ENCODE measurements around the gene RIT2.

RIT2 gene

DNA sequence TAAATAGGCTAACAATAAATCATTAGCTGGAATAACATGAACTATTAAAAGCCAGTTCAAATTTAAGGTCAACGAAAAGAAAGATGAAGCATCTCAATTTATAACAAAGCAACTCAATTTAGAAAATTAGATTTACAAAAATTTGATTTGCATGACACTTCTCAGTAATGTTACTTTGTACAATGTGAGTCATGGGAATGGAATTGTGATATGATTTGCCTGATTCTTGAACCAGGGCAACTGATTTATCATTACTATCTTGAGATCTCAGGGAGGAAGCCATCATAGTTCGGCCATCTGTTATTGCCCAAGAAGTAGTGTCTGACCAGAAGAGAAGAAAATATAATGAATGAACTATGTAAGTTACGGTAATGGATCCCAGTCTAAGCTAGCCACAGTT lies 193.1 kb downstream of the RIT2 start:
- DNase-seq = no peak

DNA sequence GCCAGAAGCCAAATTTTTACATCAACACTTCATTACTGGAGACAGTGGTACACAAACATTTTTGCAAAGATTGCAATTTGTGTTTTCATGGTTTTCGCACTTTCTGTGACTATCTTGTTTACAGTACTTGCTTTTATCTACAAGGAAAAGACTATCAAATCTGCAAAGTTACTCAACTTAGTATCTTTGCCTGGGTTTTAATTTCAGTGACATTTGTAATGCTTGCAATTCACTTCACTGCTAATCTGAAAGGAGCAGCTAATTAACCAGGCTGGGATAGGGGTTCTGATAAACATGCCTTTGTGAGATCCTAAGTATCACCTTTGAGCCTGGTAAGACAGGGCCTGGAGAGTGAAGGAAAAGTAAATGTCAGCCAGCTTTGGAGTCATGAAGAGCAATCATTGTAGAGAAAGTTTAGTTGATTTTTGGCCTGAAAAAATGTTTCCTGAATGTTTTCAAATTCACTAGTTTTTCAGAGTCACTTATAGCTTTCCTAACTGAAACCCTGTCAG lies 194.2 kb downstream of the RIT2 start:
- DNase-seq = no peak

DNA sequence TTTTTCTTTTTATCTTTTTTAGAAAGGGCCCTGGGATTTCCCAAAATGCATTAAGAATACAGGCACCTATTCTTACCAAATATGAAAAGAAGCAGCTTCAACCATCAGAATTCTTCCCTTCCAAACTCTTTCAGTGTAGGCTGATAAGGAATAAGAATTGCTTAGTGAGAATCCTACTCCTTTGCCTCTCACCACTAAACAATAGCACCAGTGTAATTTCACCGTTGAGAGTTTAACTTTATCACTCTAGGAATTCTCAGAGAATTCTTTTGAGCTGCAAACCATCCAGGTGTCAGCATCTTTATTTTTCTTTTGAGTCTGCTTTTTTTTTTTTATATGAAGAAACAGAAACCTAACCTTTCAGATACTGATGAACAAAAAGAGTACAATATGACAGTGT lies 194.9 kb downstream of the RIT2 start:
- no peak for DNase-seq

DNA sequence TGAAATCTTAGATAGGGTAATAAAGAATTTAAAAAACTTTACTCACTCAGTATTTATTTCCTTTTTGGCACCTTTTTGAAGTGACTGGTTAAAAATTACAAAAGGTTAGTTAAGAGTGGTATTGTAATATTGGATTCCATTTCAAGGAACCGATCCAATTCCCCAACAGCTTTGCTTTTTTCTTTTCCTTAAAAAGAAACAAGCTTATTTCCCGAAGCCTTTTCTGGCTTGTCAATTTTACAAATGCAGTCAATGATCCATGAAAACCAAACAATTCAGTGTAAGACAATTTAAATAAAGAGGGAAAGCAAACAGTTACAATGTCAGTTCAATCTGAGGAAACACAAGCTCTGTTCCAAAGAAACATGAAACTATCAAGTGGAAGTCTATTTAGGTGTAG lies 200.2 kb downstream of the RIT2 start:
- DNase-seq = no peak

DNA sequence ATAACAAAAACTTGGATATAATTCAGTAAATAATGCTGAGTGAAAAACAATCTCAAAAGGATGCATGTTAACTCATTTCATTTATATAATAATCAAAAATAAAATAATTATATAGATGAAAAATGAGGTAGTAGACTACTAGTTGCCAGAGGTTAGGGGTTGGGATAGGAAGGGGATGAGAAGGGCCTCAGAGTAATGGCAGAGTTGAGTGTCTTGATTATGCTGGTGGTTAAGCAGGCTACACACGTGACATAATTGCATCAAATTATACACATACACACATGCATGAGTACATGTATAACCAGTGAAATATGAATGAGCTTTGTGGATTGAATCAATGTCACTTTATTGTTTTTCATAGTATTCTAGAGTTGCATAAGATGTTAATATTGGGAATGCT lies 201.0 kb downstream of the RIT2 start:
- no peak for DNase-seq

DNA sequence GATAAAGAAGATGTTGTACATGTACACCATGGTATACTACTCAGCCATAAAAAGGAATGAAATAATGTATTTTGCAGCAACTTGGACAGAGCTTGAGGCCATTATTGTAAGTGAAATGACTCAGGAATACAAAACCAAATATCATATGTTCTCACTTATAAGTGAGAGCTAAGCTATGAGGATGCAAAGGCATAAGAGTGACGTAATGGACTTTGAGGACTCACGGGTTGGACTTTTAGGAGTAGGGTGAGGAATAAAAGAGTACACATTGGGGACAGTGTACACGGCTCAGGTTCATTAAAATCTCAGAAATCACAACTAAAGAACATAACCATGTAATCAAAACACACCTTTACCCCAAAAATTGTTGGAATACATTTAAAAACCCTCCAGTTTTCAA lies 206.4 kb downstream of the RIT2 start:
- no peak for DNase-seq

DNA sequence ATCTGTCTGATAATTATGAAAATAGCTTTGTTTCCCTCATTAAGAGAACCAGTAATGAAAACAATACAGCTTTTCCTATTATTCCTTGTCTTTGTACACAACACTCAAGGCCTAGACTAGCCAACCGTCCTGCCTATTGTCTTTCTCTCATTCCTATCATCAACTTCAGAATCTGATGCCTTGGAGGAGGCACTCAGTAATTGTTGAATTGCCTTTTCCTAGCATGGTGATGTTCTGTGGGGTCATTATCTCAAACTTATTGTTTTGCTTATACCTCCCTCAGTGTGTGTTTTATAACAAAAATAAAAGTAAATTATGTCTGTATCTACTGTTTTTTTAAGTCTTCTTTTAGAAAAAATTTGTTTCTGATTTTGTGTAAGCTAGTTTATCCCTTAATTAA lies 208.7 kb downstream of the RIT2 start:
- DNase-seq = no peak

DNA sequence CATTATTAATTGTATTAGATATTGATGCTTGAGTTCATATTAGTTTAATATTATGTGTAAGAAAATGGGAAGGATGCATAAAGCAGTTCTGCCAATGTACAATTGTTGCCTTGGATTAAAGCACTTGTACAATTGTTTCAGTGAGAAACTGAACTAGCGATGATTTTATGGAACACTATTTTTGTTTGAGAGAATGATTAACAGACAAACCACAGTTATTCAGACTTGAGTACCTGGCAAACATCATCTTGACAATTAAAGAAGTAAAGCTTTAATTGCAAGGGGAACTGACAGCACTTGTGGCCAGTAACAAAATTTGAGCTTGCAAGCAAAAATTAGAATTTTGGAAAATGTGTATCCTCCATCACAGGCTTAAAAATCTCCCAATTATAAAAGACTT lies 214.3 kb downstream of the RIT2 start:
- no peak for DNase-seq

DNA sequence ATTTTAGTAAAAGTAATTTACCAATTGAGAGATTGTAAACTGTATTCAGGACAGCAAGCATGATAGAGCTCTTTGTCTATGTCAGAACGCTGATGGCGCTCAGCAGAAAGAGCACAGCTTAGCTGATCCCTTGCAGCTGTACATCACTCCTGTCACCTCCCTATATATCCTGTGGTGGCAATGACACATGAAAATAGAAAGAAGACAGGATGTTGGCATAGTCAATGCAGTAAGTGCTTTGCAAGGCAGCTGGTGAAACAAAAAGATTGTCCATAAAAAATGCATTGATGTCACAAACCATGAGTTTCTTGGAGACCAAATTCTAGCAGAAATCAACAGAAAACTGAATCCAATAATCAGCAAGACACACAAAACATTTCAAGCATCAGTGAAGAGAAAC lies 221.5 kb downstream of the RIT2 start:
- DNase-seq = no peak

DNA sequence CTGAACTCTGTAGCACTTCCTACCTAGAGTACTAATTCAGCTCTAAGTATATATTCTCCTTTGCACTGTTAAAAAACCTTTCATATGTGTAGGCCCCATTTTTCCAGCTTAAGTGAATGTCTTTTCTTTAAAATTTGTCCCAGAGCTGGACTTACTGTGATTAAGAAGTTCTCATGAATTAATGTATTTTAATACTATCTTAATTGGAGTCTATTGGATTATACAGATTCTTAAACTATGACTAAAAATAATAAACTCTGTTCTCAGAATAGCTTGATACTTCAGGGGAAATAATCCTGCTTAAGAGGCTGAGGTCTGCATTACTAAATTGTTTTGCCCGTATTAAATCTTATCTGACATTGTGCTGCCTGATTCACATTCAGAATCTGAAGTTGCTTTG lies 223.3 kb downstream of the RIT2 start:
- DNase-seq = no peak

DNA sequence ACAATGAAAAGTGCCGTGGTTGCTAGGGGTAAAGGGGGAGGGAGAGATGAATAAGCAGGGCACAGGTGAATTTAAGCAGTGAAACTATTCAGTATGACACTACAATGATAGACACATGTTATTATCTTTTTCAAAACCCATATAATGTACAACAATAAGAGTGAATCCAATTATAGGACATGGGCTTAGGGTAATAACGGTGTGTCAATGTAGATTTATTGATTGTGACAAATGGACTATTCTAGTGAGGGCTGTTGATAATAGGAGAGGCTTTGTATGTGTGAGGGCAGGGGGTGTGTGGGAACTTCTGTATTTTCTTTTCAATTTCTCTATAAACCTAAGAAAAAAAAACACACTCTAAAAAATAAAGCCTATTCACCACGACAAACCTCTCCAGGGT lies 223.8 kb downstream of the RIT2 start:
- DNase-seq = no peak

DNA sequence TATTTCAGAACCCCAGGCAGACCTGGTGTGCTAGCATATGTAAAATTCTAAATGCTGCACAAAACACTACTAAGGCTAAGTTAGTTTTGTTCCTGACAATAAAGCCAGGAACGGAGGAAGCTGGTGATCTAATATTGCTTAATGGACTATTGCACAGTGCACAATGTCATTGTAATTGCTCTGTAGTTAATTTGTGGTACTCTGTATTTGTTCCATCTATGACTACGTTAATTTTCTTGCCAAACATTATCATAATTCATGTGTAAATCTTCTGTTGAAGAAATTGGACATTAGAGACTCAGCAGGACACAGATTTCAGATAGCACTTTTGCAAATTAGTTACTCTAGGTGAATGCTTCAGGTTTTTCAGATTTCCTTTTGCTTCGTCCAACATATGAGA lies 232.3 kb downstream of the RIT2 start:
- DNase-seq = no peak

DNA sequence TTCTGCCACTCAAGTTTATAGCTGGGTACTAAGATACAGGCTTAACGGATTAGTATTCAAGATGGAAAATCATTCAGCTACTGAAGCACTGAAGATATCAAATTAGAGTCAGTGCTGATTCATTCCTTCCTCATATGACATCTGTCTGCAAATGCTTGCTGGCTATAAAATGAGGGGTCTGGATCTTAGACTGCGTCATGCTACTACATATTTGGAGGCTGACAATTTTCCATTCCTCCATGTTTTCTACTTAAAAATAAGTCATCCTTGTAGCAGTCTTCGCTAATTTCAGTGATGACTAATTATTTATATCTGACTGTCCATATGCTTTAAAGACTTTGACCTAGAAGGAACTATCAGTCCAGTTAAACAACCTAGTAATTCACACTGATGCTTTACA lies 233.4 kb downstream of the RIT2 start:
- no peak for DNase-seq

DNA sequence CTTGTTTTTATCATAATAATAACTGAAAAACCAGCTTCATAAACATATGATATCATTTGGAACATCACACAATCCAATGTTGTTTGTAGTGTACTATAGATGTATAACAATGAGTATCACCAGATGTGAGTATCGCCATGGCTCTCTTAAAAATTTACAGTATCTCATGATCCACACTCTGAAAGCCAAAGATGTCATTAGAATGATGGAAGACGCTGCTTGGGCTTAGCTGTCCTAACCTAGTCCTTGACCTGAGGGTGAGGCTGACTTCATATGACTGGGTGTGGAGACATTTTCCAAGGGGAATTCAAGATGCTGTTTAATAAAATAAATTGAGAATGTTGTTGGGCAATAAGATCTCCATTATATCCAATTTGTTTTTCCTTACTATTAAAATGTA lies 242.6 kb downstream of the RIT2 start:
- no peak for DNase-seq

DNA sequence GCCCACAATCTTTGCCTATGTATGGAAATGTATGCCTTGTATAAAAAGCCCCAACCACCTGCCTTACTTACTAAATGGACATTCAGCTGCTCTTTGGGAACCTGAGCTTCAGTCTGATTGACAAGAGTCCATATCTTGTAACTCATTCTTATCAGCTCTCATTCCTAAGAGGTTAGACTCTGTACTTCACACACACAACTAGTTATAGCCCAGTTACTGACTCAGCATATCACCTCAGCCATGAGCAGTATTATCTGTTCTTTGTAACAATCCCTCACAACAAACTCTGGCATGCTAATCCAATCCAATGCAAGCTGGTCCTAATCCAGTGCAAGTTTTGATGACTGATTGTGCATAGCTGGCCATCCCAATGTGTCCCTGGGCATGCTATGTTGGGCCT lies 250.6 kb downstream of the RIT2 start:
- no peak for DNase-seq

DNA sequence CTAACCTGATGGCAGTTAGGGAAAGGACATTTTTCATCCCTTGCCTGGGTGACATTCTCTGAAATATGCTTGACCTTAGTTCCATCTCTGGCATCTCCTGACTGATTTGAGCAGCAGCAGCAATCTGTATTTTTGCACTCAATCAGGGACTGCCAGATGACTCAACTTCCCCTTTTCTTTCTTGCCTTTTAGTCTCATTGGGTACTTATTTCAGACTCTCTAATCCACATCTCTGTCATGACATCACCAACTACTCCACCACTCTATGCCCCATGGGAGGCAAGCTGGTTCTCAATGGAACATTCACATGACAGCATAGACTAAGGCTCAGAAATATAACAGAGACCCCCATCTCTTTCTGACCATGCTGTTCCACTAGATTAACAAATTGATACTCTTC lies 254.2 kb downstream of the RIT2 start:
- DNase-seq = peak; percentile 32

DNA sequence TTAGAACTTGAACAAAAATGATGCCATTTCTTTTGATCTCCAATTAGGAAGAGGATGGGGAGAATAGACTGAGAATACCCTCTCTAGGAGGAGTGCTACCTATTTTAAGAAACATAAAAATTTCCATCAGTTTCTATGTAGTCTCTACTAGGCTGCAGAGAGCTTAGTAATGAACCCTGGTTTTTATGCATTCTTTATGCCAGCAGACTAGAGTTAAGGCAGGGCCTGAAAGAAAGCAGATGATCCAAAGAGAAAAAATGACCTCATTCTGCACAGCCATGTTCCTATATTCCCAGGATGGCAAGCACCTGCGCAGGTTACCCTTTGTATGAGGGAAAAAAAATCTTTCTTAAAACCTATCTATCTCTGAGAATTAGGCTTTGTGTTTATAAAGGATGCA lies 254.9 kb downstream of the RIT2 start:
- DNase-seq = no peak

DNA sequence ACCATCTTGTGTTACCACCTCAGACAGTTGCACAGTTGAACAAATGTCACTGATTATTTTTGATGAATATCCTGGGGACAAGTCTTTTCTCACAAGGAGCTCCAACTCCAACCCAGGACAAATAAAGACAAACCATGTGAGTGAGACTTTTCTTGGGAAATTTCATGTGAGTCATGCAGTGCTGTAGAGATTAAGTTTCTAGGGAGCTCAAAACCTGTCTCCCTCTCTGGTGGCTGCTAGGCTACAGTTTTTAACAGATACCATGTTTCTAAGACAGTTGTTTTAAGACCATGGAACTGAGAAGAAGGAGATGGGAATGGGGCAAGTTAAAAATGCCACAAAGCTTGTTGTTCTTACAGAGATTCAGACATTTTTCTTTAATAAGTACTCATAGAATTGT lies 255.5 kb downstream of the RIT2 start:
- DNase-seq = no peak

DNA sequence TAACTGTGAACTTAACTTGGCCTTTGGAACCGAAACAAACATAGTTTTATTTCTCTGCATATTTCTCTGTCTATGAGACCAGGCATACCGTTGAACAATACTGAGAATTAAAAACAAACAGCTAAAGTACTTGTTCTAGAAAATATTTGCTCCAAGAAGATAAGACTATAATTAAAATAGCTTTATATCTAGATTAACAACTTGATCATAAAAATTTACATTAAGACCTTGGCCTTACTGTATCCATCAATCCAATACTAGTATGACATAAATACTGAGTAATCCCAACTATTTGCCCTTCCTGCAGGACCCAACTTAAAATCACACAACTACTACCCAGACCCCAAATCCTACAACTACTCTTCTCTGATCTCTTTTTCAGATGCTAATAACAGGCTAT lies 260.9 kb downstream of the RIT2 start:
- DNase-seq = no peak

DNA sequence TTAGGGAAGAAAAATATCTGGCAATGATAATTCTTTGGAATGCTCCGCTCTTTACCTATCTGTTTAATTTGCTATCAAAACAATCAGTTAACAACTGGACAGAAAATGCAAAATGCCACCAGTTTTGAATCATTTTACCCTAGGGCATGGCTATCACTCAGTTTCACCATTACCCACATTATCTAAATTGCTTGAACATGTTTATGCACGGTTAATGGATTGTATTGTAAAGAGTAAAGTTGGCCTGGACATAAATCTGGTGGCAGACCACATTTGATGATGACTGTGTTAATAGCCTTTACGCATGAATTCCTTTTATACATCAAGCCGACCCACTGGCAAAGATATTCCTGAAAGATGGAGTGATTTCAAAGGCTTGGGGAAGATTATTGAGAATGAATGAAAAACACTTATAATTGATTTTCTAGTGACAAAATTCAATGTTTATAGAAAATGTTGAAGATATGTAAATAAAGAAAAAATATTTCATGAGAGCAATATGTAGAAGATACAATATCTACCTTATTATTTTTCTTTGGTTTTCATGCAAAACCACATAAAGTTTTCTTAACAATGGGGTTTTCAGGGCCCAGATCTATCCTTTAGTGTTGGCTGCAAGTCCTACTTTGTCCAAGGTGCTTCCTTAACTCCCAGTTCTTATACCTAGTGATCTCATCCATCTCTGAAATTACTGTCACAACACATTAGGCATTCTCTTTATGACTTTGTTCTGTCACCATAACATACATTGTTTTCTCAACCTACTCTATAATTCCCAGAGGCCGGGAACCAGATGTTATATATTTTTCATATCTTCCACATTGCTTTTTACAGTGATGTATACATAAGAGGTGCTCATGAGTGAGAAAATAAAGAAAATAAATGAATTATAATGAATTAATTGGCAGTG lies 265.1 kb downstream of the RIT2 start:
- no peak for DNase-seq

DNA sequence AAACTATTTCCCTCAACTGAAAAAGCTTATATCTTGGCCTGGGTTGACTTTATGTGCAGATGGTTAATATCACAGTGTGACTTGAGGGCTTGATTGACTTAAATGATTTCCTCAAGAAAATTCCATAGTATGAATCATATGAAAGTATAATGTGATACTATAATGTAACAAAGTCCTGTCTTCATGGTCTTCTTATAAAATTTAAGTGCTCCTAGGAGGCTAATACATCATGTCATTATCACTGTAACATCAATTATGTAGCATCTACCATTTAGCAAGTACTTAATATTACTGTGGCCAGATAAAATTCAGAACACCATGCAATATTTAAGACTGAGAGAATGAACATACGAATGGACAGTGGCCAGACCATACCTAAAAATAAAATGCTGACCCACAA lies 276.1 kb downstream of the RIT2 start:
- no peak for DNase-seq

DNA sequence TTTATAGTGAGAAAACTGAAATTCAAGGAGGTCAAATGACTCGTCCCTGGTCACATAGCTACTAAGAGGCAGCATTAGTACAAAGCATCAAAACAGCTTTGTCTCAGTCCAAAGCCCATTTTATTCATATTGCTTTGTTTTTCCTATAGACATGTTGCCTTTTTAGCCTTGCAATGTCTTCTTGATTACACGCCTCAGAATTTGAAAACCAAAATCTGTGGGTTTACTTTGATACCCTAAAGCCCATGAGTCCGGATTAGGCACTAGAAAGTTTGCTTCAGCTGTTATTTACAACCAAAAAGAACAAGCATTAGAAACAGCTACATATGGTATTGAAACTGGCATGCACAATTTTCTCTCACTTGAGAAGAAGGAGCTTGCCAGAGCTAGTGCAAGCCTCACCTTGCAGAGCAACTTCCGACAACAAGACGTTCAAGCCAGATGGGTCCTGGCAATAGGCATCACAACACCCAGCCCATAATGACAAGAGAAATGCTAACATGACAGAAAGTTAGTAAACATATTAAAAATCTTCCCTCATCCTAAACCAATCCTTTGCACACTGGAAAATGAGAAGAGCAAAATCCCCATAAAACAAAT lies 276.8 kb downstream of the RIT2 start:
- DNase-seq = no peak

DNA sequence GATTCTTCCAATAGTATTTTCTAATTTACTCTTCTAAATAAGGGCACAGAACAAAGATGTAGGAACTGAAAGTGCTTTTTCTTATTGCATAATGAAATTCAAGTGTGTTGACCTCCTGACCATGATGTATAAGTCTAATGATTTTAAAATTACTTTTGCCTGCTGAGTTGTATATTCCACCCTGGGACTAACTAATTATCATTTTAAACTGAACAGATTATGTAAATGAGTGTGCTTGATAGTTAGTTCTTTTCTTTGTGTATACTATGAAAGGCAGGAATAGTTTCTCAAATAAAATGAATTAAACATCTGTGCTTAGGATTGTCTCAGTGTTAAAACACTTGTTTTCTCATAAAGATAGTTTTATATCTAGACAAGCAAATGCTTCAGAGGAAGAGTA lies 284.5 kb downstream of the RIT2 start:
- DNase-seq = no peak

DNA sequence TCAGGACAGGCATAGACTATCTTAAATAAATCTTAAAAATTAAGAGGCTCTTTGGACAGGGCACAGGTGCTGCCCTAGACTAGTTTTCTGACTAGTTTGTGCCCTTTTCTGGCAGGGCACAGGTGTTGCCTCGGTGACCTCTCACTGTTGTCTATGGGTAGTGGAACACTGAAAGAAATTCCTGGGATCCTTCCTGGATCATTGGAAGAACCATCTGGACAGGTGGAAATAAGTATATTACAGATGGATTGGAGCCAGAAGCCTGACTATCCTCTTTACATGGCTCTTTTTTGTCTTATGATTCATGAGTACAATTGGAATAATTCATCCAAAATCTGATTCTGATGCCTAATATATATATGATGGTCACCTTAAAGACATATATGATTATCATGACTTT lies 286.6 kb downstream of the RIT2 start:
- DNase-seq = no peak

DNA sequence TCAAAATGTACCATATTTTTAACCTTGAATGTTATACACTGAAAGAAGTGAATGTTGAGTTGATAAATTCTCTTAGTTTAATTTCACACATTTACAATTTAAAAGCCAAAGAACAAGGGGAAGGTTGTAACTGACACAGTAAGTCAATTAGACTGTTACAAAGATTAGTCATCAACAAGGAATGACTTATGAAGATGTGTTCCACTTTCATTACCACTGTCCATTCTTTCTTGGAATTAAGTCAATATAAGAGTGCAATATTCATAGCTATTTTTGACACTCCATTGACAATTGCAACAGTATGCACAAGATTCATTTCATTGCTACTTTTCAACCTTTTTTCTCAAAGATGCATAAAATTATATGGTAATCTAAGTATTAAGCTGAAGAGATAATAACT lies 291.3 kb downstream of the RIT2 start:
- no peak for DNase-seq

Measured in MV-4-11 (cell line).